A673 (cell line): ENCODE data around the gene CNTN2. TPM values are rescaled to one million over a fixed set of nuclear protein-coding genes. Genes with fewer than 3 reads are reported as not detected.

ENCODE experiments used
- BruUV-seq: library from RNA; stranded (reverse); fragments of 400-500 nt; replicated peaks from 2 replicates; lab custom pipeline; 2021; lab: Mats Ljungman, UMichigan
- CTCF ChIA-PET: fragments of 300-600 bp; sonication (Branson Sonifier 250); formaldehyde crosslinking; loops from one replicate; lab custom pipeline; 2022; ENCODE audit warnings: antibody characterized with exemption; lab: Charles Lee
- POLR2A ChIA-PET: fragments of 300-600 bp; sonication (Branson Sonifier 250); formaldehyde crosslinking; loops from one replicate; lab custom pipeline; 2022; ENCODE audit warnings: antibody characterized with exemption; ENCODE audit not compliant: low non-redundant PET; lab: Charles Lee
- DNase-seq: peaks from one replicate; pipeline ENCODE4 v3.0.0-alpha.2; 2015; ENCODE audit warnings: low spot score
- H3K27ac ChIP-seq: fragments of 200-600 bp; sonication (generic); 2 replicates; pipeline ENCODE4 v1.5.1; 2016; ENCODE audit warnings: mixed run types, low read depth, mild to moderate bottlenecking, mixed read lengths, antibody characterized with exemption, low read length; ENCODE audit not compliant: poor library complexity, severe bottlenecking
- H3K27me3 ChIP-seq: fragments of 200-600 bp; sonication (generic); replicated peaks from 2 replicates; pipeline ENCODE4 v1.6.1; 2017; ENCODE audit warnings: mixed run types, low read depth, mild to moderate bottlenecking, mixed read lengths, antibody characterized with exemption, low read length; ENCODE audit not compliant: insufficient read depth, poor library complexity
- H3K36me3 ChIP-seq: fragments of 200-600 bp; sonication (generic); 2 replicates; pipeline ENCODE4 v1.6.1; 2016; ENCODE audit warnings: mixed run types, mild to moderate bottlenecking, mixed read lengths, antibody characterized with exemption, low read length; ENCODE audit not compliant: insufficient read depth, poor library complexity, severe bottlenecking
- H3K4me1 ChIP-seq: fragments of 200-600 bp; sonication (generic); 2 replicates; pipeline ENCODE4 v1.6.1; 2017; ENCODE audit warnings: mixed run types, mild to moderate bottlenecking, mixed read lengths, antibody characterized with exemption, low read length; ENCODE audit not compliant: insufficient read depth, poor library complexity, severe bottlenecking
- H3K4me3 ChIP-seq: fragments of 200-600 bp; sonication (generic); 2 replicates; pipeline ENCODE4 v1.5.1; 2016; ENCODE audit warnings: low read depth, mixed run types, mild to moderate bottlenecking, mixed read lengths, low read length; ENCODE audit not compliant: poor library complexity, severe bottlenecking
- H3K9me3 ChIP-seq: fragments of 200-600 bp; sonication (generic); 2 replicates; pipeline ENCODE4 v1.6.1; 2016; ENCODE audit warnings: mixed run types, low read depth, mild to moderate bottlenecking, mixed read lengths, antibody characterized with exemption, low read length; ENCODE audit not compliant: poor library complexity, severe bottlenecking
- EZH2 ChIP-seq: fragments of 200-600 bp; sonication (generic); IDR thresholded peaks from 2 replicates; pipeline ENCODE4 v1.6.1; 2017; ENCODE audit warnings: borderline replicate concordance, low read depth, mild to moderate bottlenecking, mixed read lengths, antibody characterized with exemption, low read length; ENCODE audit not compliant: poor library complexity, severe bottlenecking
- intact Hi-C: fragments of 100-400 bp; cut with micrococcal nuclease; formaldehyde crosslinking; loops from one replicate; pipeline ENCODE4 v1.10.0; 2022; ENCODE audit not compliant: unreplicated experiment
- total RNA-seq: library from RNA; stranded (reverse); gene quantifications from 2 replicates; pipeline ENCODE4 v1.2.3, GENCODE V29; 2021
- TF ChIP-seq, protein P1 (sequence below): fragments of 300-800, 200-600 bp; sonication (generic); conservative IDR thresholded peaks from 2 replicates; pipeline ENCODE4 v1.5.1; 2017; ENCODE audit warnings: low read depth, mild to moderate bottlenecking, antibody characterized with exemption, low read length, moderate library complexity, mixed read lengths

Gene CNTN2
- total RNA-seq, 1 experiment from 2014 or later = not detected

DNA sequence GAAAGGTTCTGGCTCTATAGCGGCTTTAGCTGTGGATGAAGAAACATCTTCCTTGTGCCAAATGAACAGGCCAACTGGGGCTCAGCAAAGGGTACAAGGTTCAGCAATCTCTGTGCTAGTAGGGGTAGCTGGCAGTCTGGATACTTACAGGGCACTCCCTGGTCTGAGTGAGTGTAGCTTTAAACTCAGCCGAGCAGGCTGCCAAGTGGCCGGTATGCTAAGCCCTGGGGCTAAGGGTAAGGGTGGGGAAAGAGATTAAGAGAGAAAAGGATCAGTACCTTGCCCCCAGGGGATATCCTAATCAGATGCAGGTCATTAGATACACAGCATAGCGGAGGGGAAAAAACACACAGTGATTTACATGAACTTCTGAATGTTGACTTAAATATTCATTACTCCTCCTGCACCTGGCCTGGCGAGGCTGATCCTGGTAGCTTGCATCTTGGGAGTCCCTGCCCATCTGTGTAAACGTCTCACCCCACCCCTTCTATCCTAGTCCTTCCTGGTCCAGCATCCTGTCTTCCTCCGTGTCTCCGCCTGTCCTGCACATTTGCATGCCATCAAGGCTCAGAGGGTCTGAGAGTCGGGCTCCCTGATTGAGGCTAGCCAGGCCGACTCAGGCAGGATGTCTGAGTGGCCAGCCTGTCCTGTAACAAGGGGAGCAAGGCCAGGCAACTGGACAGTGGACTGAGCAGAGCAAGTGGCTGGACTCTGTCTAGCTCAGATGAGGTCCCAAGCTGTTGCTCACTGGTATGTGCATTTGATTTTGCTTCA, 39.5 kb upstream of the CNTN2 start:
- no peaks in the 10 kb centered on the region for H3K4me1 ChIP-seq
- intact Hi-C loops = no loop called here
- no peaks in the 10 kb centered on the region for H3K36me3 ChIP-seq
- no peaks in the 10 kb centered on the region for H3K9me3 ChIP-seq
- no peak for DNase-seq
- CTCF ChIA-PET = no interaction called here
- POLR2A ChIA-PET = no interaction called here
- TF ChIP-seq, protein P1, sequence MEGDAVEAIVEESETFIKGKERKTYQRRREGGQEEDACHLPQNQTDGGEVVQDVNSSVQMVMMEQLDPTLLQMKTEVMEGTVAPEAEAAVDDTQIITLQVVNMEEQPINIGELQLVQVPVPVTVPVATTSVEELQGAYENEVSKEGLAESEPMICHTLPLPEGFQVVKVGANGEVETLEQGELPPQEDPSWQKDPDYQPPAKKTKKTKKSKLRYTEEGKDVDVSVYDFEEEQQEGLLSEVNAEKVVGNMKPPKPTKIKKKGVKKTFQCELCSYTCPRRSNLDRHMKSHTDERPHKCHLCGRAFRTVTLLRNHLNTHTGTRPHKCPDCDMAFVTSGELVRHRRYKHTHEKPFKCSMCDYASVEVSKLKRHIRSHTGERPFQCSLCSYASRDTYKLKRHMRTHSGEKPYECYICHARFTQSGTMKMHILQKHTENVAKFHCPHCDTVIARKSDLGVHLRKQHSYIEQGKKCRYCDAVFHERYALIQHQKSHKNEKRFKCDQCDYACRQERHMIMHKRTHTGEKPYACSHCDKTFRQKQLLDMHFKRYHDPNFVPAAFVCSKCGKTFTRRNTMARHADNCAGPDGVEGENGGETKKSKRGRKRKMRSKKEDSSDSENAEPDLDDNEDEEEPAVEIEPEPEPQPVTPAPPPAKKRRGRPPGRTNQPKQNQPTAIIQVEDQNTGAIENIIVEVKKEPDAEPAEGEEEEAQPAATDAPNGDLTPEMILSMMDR = no peak
- no peak for TF ChIP-seq EZH2
- no peaks in the 10 kb centered on the region for H3K27me3 ChIP-seq
- no peak overlapping the region for H3K27ac ChIP-seq
- no peak overlapping the region for H3K4me3 ChIP-seq
- BruUV-seq = no TSS peak

- POLR2A ChIA-PET = no interaction called here
- H3K4me3 ChIP-seq = no peak overlapping the region
- CTCF ChIA-PET = no interaction called here
- TF ChIP-seq, protein P1 = no peak
- TF ChIP-seq EZH2 = no peak
- no peak for DNase-seq
- BruUV-seq = no TSS peak
- intact Hi-C loops = no loop called here
- H3K9me3 ChIP-seq = no peaks in the 10 kb centered on the region
- no peaks in the 10 kb centered on the region for H3K36me3 ChIP-seq
- H3K4me1 ChIP-seq = no peaks in the 10 kb centered on the region
- no peak overlapping the region for H3K27ac ChIP-seq
- no peaks in the 10 kb centered on the region for H3K27me3 ChIP-seq
These were observed 38.7 kb upstream of the CNTN2 start for GRCh38 chr1:205004351-205004750.

DNA sequence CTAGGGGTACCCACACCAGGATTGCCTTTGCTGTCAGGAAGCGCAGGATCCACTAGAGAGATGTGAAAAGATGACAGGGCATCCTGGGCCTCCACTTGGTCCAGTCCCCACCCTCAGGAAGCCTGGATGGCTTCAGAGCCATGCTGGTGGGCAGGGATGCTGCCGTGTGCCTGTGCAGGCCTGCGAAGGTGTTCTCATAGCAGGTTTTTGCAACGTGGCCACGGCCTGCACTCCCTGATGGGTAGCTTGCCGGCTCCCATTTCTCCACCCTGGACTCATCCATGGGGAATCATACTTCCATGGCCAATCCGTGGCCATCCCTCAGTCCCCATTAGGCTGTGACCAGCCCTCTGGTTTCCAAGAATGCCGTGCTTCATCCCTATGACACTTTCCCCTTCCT, 34.1 kb upstream of the CNTN2 start:
- no peak overlapping the region for H3K27ac ChIP-seq
- POLR2A ChIA-PET = no interaction called here
- no peaks in the 10 kb centered on the region for H3K9me3 ChIP-seq
- intact Hi-C loops = no loop called here
- no peaks in the 10 kb centered on the region for H3K36me3 ChIP-seq
- CTCF ChIA-PET = interaction anchor here (0.9 kb wide), 1 partner anchor 16 kb away, joined by 3 read pairs; no protein-coding TSS in a partner anchor
- BruUV-seq = no TSS peak
- no peaks in the 10 kb centered on the region for H3K27me3 ChIP-seq
- no peak for DNase-seq
- H3K4me1 ChIP-seq = peaks cover 2% of the 10 kb centered on the region
- no peak for TF ChIP-seq EZH2
- TF ChIP-seq, protein P1 = no peak
- no peak overlapping the region for H3K4me3 ChIP-seq
